GM18861 (cell line): Measurements from ENCODE around the gene CLK3.
"Not testable (repeated sequence)": the region's sequence is repeated elsewhere in the genome, so short reads cannot be mapped to it uniquely, and the experiment has no call there.

ENCODE experiments used
- ATAC-seq: cut with Tn5 transposase; IDR thresholded peaks from one replicate; pipeline ENCODE4 v1.9.1; 2021; ENCODE audit not compliant: unreplicated experiment

The CLK3 gene

DNA sequence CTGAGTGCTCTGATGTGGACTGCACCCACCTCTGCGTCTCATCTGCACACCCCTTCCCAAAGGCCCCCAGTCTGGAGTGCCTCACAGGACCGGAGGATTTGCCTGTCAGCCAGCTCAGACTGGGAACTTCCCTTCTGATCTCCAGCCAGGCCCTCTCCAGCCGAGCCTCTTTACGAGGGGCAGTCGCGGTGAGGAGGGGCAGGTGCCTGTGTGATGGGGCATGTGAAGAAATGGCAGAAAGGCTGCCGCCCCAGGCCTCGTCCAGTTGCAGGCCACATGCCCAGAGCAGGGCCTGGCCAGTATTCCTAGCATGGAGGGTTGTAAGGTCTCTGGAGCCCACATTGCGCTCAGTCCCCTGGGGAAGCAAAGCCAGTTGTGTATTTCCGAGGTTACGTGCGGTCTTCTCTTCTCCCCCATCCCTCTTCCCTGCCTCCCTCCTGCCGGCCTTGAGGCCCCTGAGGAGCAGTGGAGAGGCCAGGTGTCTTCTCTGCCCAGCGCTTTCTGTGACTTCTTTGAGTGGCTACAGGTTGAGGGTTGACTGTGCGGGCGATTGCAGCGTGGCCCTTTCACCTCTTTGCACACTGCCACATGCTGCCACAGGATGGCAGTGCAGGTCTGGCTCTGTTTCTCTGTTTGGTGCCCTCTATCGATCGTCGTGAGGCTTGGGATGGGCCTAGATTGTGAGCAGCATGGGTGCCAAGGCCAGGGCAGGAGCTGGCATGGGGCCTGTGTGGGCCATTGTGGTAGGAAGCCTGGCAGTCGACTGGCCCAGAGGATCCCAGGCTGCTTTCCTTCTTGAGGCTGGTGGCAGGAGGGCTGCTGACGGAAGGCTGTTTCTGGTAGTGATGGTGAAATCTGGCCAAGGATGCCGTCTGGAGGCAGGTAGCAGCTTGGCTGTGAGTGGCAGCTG lies 5.3 kb downstream of the CLK3 start:
- ATAC-seq, result no peak

DNA sequence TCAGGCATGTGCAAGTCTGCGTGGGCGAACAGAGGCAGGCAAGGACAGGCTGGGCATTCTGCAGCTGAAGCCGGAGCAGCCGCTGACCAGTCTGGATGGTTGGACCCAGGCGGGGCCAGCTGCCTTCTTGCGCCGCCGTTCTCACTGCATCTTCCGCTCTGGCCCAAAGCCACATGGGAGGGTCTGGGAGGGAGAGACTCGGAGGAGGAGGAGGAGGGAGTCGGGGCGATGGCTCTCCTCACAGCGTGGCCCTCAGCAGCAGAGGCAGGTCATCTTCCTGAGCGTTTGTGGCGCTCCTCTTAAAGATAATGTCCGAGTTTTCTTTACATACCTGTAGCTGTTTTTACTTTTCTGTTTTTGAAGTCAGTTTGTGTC lies 5.9 kb downstream of the CLK3 start:
- no peak for ATAC-seq

DNA sequence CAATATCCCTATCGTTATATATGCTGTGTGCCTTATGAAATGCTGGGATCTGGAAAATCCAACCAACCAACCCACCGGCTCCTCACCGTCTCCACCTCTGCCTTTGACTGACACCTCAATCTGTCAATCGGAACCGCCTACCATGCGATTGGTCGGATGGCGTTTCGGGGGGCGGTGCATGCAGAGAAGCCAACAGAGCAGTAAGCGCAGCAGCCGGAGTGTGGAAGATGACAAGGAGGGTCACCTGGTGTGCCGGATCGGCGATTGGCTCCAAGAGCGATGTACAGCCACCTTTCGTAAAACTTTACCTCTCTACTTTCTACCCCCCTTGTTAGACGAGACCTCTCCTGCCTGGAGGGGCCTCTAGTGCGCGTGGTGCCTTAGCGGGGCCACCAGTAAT lies 6.3 kb downstream of the CLK3 start:
- no peak for ATAC-seq

DNA sequence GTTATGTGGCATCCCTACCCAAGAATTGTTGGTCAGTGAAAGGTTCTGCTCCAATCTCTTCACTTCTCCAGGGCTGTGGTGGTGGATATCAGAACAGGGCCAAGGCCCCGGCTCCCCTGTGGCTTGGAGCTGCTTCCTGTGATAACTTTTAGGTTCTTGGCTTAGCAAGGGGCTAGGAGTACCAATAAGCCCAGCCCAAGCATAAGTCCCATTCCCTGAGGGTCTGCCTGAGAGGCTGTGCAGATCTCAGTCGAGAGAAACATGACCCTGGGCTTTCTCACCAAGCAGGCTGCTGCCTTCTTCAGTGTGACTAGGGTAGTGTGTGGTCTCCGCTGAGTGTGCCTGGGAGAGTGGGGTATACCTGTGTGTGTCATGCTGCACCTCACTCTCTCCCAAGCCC lies 7.1 kb downstream of the CLK3 start:
- ATAC-seq, result no peak

DNA sequence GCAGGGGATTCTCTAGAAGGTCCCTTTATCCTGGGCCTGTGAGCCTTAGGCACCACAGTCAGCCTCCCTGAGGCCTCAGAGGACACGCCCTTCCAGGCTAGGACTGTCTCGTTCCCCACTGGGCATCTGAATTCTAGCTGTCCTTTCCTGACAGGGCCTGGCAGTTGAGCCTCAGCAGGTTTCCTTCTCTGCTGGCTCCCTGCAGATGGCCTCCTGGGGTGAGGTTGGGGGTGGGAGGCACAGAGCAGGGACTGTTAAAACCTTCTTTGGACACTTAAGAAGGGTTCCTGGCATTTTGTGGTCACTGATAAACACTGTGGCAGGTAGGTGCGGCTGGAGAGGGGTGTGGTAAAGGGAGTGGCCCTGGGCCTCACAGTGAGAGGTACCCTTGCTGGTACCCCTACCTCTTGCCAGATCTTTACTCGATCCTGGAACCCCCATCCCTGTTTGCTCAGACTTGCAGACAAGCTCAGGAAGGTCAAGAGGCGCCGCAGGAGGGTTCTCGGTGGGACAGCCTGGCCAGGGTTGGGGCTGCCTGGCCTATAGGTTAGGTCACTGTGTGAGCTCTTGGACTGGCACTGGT lies 8.5 kb downstream of the CLK3 start:
- ATAC-seq, result no peak

DNA sequence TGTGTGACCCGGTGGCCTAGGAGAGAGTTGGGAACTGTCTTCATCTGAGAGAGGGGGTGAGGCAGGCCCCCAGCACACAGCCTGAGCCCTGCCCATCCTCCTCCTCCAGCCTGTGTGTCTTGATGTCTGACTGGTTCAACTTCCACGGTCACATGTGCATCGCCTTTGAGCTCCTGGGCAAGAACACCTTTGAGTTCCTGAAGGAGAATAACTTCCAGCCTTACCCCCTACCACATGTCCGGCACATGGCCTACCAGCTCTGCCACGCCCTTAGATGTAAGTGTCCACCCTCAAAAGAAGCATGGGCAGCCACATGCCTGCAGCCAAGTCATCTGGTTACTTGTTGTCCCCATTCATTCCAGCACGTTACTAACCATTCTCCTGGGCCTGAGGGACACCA lies 10.1 kb downstream of the CLK3 start:
- no peak for ATAC-seq

DNA sequence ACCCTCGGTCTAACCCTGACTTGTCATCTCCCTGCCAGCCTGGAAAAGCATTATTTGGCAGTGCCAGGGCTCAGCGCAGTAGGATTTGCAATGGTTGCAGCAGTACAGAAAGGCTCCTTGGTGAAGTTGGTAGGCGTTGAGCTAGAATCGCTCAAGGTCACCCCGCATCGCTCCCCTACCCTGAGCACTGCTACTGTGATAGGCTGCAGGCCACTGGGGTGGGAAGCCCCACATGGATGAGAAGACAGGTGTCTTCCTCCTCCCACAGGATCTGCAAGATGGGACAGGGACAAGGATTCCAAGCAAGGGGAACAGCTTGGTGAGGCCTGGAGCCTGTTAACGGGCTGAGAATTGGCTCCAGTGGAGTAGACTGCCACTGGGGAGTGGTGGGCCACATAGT lies 10.7 kb downstream of the CLK3 start:
- no peak for ATAC-seq

DNA sequence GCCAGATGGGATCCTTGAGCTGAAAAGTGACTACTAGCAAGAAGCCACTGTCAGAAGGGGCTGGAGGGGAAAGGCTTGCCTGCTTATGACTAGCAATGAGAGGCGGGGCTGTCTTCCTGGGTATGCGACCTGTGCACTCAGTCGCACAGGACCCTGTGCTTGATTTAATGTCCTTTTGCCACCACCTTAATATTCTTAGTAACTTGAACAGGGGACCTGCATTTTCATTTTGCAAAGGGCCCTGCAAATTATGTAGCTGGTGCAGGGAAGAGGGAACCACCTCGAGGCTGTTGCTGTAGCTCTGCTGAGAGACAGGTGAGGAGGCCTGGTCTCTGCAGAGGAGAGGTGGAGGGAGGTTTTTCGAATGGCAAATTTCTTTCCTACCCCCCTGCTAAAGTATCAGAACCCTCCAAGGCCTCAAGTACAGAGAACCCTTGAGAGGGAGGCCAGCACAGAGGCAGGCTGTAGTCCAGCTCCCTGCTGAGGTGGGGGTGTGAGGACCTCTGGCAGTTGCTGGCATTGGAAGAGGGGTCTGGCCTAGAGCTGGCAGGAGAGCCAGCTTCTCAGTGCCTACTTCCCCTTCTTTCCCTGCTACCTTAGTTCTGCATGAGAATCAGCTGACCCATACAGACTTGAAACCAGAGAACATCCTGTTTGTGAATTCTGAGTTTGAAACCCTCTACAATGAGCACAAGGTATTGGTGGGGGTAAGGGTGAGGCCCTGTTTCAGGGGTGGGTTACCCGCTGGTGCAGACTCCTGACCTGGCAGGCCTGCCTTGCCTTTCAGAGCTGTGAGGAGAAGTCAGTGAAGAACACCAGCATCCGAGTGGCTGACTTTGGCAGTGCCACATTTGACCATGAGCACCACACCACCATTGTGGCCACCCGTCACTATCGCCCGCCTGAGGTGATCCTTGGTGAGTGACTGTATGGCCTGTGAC lies 11.4 kb downstream of the CLK3 start:
- peak; percentile 47 for ATAC-seq

DNA sequence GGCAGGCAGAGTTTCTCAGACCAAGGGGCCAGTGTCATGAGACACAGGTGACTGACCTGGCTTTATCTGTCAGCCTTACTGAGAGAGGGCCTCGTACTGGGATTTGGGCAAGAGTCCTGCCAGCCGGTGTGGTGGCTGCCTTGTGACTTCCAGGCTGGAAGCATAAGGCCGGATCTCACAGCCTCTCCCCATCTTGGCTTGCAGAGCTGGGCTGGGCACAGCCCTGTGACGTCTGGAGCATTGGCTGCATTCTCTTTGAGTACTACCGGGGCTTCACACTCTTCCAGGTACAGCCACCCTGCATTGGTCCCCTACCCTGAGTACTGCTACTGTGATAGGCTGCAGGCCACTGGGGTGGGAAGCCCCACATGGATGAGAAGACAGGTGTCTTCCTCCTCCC lies 12.1 kb downstream of the CLK3 start:
- no peak for ATAC-seq

DNA sequence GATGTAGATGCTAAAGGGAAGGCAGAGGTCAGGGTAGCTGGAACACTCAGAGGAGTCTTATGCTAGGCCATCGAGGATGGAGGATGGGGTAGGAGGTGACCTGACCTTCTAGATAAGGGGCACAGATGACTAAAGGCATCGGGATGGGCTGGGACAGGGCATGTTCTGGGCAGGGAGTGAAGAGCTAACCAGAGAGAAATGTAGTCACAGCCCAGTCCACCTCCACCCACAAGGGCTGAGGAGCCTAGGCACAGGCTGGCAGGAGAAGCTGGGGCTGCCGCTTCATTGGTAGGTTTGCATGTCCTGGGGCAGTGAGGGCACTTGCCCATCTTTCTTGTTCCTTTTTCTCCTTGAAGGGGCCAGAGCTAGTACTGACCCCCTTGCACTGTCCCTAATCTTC lies 12.6 kb downstream of the CLK3 start:
- ATAC-seq, result no peak

DNA sequence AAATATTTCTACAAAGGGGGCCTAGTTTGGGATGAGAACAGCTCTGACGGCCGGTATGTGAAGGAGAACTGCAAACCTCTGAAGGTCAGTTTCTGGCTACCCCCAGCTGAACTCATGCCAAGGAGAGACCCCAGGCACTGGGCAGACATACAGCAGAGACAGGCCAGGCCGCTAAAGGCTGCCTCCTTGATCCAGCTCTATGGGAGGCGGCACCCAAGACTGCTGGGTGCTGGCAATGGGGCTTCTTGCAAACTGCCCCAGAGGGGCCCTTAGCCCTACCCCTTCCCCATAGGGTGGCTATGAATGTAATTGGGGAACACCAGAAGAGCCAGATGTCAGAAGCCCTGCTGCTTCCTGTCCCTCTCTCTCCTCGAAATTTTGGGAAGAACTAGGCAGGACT lies 13.3 kb downstream of the CLK3 start:
- ATAC-seq, result no peak

DNA sequence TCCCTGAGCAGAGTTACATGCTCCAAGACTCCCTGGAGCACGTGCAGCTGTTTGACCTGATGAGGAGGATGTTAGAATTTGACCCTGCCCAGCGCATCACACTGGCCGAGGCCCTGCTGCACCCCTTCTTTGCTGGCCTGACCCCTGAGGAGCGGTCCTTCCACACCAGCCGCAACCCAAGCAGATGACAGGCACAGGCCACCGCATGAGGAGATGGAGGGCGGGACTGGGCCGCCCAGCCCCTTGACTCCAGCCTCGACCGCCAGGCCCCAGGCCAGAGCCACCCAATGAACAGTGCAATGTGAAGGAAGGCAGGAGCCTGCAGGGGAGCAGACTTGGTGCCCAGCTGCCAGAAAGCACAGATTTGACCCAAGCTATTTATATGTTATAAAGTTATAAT lies 14.1 kb downstream of the CLK3 start:
- not testable (repeated sequence) for ATAC-seq

DNA sequence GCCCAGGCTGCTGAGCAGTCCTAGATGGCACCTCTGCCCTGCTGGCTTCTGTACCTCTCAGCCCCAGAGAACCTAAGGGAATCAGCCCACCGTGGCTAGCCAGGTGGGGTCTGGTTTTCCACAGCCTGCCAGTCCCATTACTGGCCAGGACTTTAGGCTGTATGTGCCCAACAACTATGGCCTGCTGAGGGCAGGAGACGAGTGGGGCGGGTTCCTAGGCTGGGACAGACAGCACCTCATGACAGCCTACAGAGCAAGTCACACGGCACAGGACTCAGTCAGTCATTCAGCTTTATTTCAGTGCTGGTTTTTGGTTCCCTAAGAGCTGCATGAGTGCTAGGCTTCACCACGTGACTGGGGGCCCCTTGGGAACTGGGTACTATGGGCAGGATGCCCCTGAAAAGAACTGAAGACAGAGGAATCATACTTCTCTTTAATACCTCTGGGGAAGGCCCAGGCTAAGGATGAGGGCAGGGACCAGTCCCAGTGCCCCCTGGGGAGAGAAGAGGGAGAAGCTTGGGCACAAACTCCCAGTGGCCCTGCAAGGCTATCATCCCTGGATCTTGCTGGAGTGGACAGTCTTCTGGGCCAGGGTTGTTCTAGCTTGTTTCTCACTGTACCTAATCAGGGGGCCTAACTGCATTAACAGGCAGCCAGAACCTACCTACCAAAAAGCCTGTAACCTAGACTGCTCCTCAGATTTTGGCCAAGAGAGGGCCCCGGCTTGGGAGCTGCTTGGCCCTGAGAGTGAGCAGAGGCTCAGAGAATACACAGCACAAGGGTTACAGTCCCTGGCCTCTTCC lies 14.8 kb downstream of the CLK3 start:
- no peak for ATAC-seq

DNA sequence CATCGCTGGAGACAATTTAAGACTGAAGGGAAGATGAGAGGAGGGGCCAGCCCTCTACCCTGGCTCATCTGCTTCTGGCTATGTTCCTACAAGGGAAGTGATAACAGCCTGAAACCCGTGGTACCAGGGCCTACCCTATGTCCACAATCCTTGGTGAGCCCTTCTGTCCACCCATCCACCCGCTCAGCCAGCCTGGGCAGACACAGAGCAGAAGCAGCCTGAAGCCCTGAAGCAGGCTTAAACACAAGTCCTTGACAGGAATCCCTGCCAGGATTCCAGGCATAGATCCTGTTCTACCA lies 15.4 kb downstream of the CLK3 start:
- ATAC-seq, result no peak

DNA sequence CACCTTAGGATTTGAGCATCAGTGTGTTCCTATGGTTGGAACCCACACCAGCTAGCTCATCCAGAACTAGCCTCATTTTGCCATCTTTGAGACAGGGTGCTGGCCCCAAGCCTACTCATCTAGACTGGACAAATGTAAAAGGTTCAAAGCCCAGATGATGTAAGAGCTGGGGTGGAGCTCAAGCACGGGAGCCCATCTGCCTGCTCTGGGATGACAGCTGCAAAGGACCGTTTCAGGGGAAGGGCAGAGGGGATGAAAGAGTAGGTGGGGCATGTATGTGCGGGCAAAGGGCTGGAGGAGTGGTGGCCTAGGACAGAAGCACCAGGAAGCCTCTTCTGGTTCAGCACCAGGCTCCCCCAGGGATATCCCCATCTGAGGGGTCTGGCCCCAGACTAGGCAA lies 15.8 kb downstream of the CLK3 start:
- ATAC-seq, result no peak

DNA sequence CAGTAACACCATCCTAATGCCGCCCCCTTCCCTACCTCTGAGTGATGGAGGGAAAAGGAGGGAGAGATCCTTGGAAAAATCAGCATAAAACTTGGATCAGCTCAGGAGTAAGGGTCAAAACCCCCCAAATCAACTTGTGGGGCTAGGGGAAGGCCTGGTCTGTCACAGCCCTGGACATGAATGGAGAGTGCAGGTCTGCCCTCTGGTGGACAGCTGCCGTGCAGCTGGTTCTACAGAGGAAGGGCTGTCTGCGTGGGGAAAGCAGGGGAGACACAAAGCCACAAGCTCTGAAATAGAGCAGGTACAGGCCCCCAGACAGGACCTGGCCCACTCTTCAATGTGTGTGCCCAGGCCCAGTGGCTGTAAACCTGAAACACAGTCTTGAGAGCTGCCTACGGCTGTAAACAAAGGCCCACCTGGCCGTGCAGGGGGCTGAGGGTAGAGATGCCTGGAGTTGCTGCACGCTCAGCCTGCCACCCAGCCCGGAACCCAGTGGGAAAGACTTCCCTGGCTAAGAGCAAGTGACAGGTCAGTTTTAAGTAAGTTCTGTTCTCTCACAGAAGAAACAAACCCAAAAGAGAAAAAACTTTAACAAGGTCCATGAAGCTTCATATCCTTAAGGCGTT lies 16.4 kb downstream of the CLK3 start:
- no peak for ATAC-seq

DNA sequence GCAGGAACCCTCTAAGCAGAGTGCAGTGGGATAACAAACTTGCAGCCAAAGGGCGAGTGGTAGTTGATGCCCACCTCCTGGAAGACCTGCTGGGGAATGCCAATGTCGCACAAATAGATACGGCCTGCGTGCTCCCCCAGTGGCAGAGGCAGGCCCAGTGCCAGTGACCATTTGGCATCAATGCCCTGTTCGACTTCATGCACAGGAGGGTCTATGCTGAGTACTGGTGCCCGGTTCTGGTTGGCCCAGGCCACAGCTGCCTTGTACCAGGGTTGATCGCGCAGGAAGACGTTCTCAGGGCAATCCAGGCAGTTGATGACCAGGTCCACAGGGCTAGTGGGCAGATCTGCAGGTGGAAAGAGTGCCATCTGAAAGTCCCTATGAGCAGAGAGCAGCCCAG lies 17.0 kb downstream of the CLK3 start:
- ATAC-seq, result no peak

DNA sequence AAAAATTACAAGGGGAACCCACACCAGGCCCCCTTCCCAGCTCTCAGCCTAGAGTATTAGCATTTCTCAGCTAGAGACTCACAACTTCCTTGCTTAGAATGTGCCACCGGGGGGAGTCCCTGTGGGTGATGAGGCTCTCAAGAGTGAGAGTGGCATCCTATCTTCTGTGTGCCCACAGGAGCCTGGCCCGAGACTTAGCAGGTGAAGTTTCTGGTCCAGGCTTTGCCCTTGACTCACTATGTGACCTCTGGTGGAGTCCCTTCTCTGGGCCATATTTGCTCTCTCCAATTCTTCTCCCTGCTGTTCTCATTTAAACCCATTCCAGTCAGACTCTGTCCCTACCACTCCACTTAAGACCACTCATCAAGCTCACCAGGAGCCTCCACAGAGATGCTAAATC lies 18.1 kb downstream of the CLK3 start:
- no peak for ATAC-seq

DNA sequence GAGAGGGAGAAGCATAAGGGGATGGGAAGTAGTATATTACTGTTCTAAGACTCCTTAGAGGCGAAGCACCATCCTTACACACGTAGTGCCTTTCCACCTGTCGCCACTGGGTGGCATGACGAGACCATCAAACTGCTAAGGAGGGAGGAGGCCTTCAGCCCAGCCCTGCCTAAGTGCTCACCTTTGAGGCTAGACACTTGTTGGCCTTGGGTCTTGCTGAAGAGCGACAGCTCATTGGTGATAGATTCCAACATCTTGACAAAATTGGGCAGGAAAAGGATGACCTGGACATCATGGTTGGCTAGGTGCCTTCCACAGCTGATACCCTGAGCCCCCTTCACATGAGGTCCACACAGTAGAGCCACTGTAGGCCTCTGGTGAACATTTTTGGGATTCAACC lies 19.6 kb downstream of the CLK3 start:
- peak; percentile 57 for ATAC-seq

DNA sequence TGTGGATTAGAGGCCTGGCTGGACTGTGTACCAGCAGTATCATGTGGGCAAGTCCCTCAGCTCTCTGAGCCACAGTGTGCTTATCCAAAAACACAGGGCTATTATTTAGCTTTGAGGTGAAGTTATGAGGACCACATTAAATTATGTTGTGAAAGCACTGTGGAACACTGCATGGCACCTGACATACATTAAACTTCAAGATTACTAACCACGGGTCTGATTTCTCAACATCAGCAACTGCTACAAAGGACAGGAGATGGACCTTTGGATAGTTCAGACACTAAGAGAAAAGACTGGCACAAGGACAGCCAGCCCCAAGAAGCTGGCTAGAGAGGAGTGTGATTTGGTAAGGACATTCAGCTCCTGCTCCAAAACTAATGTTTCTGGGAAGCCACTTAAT lies 21.3 kb downstream of the CLK3 start:
- no peak for ATAC-seq

DNA sequence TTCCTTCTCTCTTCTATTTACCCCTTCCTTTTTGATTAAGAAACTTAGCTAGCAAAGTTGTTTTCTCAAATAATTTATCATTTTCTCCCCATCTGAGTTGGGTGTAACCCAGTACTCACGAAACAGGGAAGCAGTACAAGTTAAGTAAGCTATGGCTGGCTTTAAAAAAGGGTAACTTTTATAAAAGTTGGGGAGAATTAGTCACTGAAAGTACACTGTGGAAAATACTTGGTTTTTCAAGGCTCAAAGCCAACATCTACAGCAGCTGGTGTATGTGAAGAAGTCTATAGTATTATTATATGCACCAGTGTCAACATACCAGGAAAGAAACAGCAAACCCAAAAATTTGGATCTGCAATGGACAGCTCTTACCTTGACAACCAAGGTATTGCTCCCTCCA lies 25.5 kb downstream of the CLK3 start:
- no peak for ATAC-seq
